HG03558 (cell line): ENCODE results near the gene PPP6C.

Experiments
- ATAC-seq: cut with Tn5 transposase; IDR thresholded peaks from one replicate; pipeline ENCODE4 v1.9.1; 2021; ENCODE audit warnings: moderate number of reproducible peaks; ENCODE audit not compliant: unreplicated experiment; ENCODE audit errors: extremely low read depth

Gene PPP6C

DNA sequence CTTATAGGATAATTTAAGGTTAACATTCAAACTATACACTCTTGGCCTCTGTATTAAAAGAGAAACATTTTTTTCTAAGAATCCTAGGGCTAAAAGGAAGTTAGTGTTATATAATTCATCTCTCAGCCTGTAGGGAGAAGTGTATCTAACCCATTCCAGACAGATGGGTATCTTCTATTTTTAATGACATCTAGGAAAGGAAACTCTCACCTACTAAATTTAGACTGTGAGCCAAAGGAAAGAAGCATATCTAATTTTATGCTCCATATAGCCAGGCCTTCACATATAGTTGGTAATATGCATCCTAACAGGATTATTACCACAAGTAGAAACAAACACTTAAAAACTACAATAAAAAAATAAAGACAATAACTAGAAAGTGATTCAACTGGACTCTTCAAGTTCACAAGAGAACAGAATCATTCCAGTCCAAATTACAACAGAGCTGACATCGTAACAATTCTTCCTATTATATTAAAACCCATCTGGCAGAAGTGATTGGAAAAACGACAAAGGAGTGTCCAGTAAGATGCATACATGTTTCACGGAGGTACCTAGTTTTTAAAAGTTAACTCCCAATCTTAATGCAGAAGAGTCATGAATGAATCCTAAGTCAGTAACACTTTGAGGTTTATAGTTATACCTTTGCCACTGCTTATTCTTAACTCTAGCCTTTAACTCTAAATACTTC, 85.7 kb downstream of the PPP6C start:
- ATAC-seq, result no peak

DNA sequence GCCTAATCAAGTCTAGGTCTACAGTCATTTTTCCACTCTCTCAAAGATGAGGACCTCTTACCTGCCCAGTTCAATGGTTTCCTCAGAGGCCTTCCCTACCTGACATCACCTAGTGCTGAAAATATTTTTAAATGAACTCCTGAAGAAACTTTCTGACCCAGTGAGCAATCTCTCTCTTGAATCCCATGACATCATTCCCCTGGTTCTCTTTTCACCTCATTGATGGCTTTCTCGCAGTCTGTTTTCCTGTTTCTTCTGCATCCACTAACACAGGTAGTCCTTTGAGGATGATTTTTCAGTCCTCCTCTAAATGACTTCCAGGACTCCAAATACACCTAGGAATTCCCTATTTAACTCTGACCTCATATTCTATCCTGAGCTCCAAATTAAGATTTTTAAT, 86.6 kb downstream of the PPP6C start:
- ATAC-seq, result no peak

DNA sequence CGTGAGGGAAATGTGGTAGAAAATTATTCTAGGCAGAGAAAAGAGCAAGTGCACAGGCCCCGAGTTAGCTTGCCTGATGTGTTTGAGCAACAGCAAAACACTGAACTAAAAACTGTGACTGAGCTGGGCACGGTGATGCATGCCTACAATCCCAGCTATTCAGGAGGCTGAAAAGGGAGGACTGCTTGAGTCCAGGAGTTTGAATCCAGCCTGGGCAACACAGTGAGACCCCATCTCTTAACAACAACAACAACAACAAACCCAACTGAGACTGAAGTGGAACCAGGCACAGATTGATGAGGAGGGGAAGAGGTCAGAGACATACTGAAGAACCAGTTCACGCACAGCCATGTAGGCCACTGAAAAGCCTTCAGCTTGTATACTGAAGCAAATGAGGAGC, 88.8 kb downstream of the PPP6C start:
- no peak for ATAC-seq

DNA sequence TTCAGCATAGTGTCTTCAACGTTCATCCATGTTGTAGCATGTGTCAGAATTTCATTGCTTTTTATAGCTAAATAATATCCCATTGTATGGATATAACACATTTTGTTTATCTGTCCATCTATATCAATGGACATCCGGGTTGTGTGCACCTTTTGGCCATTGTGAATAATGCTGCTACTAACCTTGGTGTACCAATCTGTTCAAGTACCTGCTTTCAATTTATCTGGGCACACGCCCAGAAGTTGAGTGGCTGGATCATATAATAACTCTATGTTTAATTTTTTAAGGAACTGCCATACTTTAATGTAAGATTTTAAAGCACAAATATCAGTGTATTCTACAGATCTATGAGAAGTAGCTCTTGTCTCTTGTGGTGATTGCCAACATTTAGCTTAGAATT, 89.8 kb downstream of the PPP6C start:
- ATAC-seq, result no peak
